ENCODE results near the gene SHISAL2A. TPM values are rescaled to one million over a fixed set of nuclear protein-coding genes. Genes with fewer than 3 reads are reported as not detected.
"Not testable (repeated sequence)": the region's sequence is repeated elsewhere in the genome, so short reads cannot be mapped to it uniquely, and the experiment has no call there.

SHISAL2A gene
- total and polyA plus RNA-seq, 2 of the 4 experiments (the other 2 are of a cell fraction) = not detected

DNA sequence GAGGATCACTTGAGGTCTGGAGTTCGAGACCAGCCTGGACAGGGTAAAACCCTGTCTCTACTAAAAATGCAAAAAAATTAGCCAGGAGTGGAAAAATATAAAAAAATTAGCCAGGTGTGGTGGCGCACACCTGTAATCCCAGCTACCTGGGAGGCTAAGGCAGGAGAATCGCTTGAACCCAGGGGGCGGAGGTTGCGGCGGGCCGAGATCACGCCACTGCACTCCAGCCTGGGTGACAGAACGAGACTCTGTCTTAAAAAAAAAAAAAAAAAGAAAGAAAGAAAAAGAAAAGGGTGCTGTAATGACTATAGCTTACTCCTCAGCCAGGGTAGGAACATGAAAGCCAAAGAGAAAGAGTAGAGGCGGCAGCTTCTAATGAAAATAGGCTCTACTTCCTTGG is 60.4 kb downstream of the SHISAL2A start:
- H3K27ac ChIP-seq (ENCODE audit: insufficient read depth, low read length); H3K4me1 ChIP-seq (ENCODE audit: control insufficient read depth, insufficient read depth, low read length); H3K9me3 ChIP-seq (ENCODE audit: control insufficient read depth, insufficient read depth, low read length); H3K56ac ChIP-seq (ENCODE audit: extremely low read depth, insufficient read depth, low read length); H4K20me1 ChIP-seq (ENCODE audit: insufficient read depth, low read length); H3K18ac ChIP-seq (ENCODE audit: low read depth, low read length); H2AK9ac ChIP-seq (replicated peaks; ENCODE audit: low read depth, low read length, poor library complexity); dilution Hi-C loops (cut with HindIII; ENCODE audit: low sequenced_read_pairs, unreplicated experiment); POLR2A ChIA-PET (ENCODE audit: unreplicated experiment); H3K4me2 ChIP-seq (ENCODE audit: low read depth, low read length); H3K14ac ChIP-seq (replicated peaks; ENCODE audit: low read depth, low read length); H4K5ac ChIP-seq (ENCODE audit: low read depth, low read length); intact Hi-C loops (cut with micrococcal nuclease); H3K23ac ChIP-seq (ENCODE audit: low read depth, low read length); H3K4ac ChIP-seq (ENCODE audit: low read depth, low read length); H3K4me3 ChIP-seq (ENCODE audit: insufficient read depth, low read depth, low read length); H3K9ac ChIP-seq (ENCODE audit: low read depth, low read length); H3K27me3 ChIP-seq (ENCODE audit: control insufficient read depth, insufficient read depth, low read length); BruUV-seq (replicated peaks); in situ Hi-C loops (cut with MboI; ENCODE audit: low sequenced_read_pairs); CTCF ChIA-PET; H2BK15ac ChIP-seq (ENCODE audit: low read depth, low read length); H4K8ac ChIP-seq (ENCODE audit: low read depth in 2 of 2, low read length in 2 of 2); H2BK120ac ChIP-seq (ENCODE audit: low read depth, low read length); H2AK5ac ChIP-seq (ENCODE audit: low read depth, low read length); ATAC-seq (ENCODE audit: low read depth); H2BK5ac ChIP-seq (ENCODE audit: low read depth, low read length, poor library complexity, severe bottlenecking); H2AFZ ChIP-seq (replicated peaks; ENCODE audit: low read length, poor library complexity); H3K9me1 ChIP-seq (ENCODE audit: insufficient read depth, low read length); H4K91ac ChIP-seq (ENCODE audit: insufficient read depth, low read depth, low read length); H2BK20ac ChIP-seq (ENCODE audit: low read depth, low read length); DNase-seq: not testable (repeated sequence)
- peaks cover 13% of the 10 kb centered on the region for H3K36me3 ChIP-seq (ENCODE audit: control insufficient read depth, insufficient read depth, low read length)
- peaks cover 18 to 54% of the 10 kb centered on the region in 2 experiments for H3K79me1 ChIP-seq (ENCODE audit: low read depth in 1 of 2, low read length in 2 of 2)
- no CpG with 5 or more reads among the region's 10 CpGs for WGBS, 2 experiments (ENCODE audit: extremely low coverage in 2 of 2, insufficient read length in 1 of 2)
